Breast epithelium (tissue), 3 donors: Measurements from ENCODE around the gene MEG3.

Experiments used
- CTCF ChIP-seq, 3 donors: fragments of 450-650 bp; IDR thresholded peaks; one replicate each; pipeline ENCODE4 v1.5.1; 2016 to 2017; ENCODE audit warnings: antibody characterized with exemption in 3 of 3, mild to moderate bottlenecking in 3 of 3, moderate library complexity in 3 of 3
- POLR2A ChIP-seq: fragments of 450-650 bp; IDR thresholded peaks from one replicate; pipeline ENCODE4 v1.6.1; 2016; ENCODE audit warnings: antibody characterized with exemption, mild to moderate bottlenecking, moderate library complexity
- POLR2AphosphoS5 ChIP-seq, 3 donors: sonication (generic); formaldehyde crosslinking; IDR thresholded peaks; one replicate each; pipeline ENCODE4 v1.6.1; 2017; ENCODE audit warnings: antibody characterized with exemption in 3 of 3

DNA sequence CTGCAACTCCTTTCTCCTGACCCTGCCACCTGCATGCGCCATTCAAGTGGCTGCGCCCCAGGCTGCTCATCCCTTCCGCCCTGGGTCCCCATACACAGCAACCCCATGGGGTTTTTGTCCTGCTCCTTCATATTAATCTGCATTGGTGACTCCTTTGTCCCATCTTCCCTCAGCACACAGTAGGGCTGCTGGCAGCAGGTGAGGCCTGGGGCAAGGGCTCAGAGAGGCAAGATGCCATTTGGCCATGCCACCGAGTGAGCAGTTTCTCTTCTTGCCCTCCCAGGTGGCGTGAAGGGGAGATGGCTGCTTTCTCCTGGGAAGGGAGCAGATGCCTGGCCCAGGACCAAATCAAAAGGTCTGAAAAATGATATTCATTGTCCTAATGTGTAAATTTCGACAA is 68.5 kb downstream of the MEG3 start:
- TF ChIP-seq CTCF (IDR thresholded peaks at IDR 0.05) (no peak), POLR2AphosphoS5 (IDR thresholded peaks at IDR 0.05) (no peak), POLR2A (no peak)
